Prostate gland (tissue), 2 donors: ENCODE measurements around the gene POU4F1. TPM values are rescaled to one million over a fixed set of nuclear protein-coding genes. Genes with fewer than 3 reads are reported as not detected.

Experiments
- total RNA-seq, 2 donors: library from RNA; depleted of rRNA; stranded (reverse); fragments of >200 nt; gene quantifications; one replicate each; pipeline ENCODE4 v1.1.0, GENCODE V29; 2016

POU4F1 gene
- total RNA-seq, 2 donors from 2014 or later = 0.68 TPM; not detected in 1

Other genes starting within 250 kb of the POU4F1 start
- 10 to 100 TPM in 1 of 2 donors, 1 to 10 TPM in 1; 7.9 to 20.4 TPM for gene OBI1, start 55.6 kb upstream of the POU4F1 start, total RNA-seq